Colon (tissue), 2 donors: ENCODE measurements around the gene DNAJA4.

Experiments used
- FAIRE-seq: peaks from 2 replicates; lab custom pipeline; 2012; peaks lifted over from hg19 to GRCh38; lab: Jason Lieb, UNC
- donor health status: control.
- donor health status: control.

The DNAJA4 gene

DNA sequence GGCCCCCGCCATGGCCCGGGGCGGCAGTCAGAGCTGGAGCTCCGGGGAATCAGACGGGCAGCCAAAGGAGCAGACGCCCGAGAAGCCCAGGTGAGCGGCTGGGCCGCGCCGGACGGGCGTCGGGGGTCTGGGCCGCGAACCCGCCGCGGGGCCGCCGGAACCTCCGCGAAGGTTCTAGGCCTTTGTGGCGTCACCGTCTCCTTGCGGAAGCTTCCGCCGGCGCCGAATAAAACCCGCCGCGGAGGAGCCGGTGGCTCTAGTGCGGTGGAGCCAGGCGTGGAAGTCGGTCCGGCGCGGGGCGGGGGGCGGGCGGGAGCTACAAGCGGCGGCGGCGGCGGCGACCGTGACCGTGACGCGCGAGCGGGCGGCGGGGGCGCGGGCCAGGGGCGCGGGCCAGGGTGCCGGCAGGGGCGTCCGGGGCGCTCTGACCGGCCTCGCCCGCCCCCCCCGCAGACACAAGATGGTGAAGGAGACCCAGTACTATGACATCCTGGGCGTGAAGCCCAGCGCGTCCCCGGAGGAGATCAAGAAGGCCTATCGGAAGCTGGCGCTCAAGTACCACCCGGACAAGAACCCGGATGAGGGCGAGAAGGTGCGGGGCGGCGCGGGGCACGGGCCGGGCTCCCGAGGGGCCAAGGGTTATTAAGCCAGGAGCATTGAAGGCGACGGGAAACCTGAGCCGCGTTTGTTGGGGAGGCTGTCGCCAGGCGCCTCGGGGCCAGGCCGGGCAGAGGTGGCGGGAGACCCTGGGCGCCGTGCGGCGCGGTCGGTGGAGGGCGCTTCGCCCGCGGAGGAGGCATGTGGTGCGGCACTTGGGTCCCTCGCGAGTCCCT is at the start of gene DNAJA4:
Gene DNAJA4, plus strand, starts transcription at position 259 of the 833 bp plus-strand sequence. Its CDS starts 202 bp downstream, at position 461.
- no peak for FAIRE-seq

DNA sequence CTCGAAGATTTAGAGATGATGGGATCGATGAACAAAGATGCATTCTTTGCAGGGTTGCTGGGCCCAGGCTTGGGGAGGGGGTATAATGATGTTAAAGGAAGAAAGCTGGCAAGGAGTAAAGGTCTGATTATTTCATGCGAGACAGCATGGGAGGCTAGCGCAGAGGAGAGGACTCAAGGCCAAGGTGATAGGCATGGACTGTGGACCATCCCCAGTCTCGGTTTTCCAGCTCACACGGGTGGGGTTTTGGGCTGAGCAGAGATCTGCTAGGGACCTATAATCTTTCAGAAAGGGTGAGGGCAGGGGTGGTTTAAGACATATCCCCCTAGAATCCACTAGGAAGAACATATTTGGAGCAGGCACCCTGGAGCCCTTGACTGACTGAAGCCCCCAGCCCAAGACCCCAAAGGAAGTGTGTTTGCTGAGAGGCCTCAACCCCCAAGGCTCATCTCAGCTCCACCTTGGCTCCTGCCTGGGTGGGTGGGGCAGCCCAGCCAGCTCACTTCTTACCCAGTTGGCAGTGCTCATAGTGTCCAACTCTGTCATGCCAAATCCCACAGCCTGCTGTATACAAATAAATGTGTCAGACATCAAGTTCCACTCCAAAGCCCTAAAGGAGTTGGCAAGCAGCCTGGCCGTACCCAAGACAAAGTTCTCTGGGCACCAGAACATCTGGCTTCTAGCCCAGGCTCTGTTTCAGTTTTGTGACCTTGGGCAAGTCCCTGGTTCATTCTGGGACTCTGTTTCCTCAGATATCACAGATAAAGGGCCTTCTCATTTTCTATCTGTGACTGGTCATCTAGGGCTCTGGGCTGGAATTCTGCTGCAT is 47.9 kb upstream of the DNAJA4 start:
- no peak for FAIRE-seq

DNA sequence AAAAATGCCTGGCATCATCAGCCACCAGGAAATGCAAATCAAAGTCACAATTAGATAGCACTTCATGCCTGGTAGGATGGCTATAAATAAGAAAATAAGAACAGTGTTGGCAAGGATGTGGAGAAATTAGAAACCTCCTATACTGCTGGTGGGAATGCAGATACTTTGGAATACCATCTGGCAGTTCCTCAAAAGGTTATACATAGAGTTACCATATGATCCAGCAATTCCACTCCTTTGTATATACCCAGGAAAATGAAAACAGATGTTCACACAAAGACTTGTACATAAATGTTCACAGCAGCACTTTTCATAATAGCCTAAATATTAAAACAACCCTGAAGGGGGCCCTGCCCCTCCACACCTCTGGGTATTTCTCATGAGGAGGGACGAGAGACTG is 43.6 kb upstream of the DNAJA4 start:
- FAIRE-seq, result no peak

GRCh38 chr15:78222745-78223395 is 41.5 kb upstream of the DNAJA4 start:
- no peak for FAIRE-seq

GRCh38 chr15:78223396-78224022 is 40.9 kb upstream of the DNAJA4 start:
- FAIRE-seq, result no peak

DNA sequence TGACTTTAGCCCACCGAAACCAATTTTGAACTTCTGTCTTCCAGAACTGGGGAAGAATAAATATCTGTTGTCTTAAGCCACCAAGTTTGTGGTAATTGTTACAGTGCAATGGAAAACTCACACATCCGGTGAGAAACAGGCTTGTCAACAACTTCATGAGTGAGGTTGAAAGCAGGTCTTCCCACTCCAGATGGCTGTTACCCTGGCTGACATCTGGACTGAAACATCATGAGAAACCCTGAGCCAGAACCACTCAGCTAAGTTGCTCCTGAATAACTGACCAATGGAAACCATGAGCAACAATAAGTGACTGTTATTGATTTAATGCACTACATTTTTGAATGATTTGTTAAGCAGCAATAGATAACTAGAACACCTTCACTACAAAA is 40.3 kb upstream of the DNAJA4 start:
- no peak for FAIRE-seq

GRCh38 chr15:78225783-78226541 is 38.4 kb upstream of the DNAJA4 start:
- FAIRE-seq, result no peak

GRCh38 chr15:78228356-78228996 is 35.9 kb upstream of the DNAJA4 start:
- no peak for FAIRE-seq

- no peak for FAIRE-seq
These were observed 34.6 kb upstream of the DNAJA4 start for GRCh38 chr15:78229431-78230406.

- FAIRE-seq, result no peak
These were observed 31.4 kb upstream of the DNAJA4 start for GRCh38 chr15:78232951-78233350.

DNA sequence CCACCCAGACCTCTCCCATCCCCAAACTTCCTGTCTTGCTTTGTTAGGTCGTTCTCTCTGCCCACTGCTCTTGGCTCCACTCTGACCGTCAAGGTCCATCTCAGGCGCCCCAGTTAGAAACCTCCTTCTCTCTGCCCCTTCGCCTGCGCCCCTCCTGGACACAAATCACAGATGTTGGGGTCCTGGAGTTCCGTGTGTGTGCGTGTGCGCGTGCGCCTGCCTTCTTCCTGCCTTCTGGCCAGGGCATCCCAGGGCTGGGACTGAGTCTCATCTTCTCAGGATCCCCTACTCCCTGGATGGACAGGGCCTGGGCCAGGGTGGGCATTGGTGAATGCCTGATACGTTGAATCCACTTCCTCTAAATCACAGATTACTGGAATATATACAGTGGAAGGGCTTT is 30.9 kb upstream of the DNAJA4 start:
- no peak for FAIRE-seq

- no peak for FAIRE-seq
These were observed 29.8 kb upstream of the DNAJA4 start, which contains the start of gene ACSBG1 for GRCh38 chr15:78234515-78235040. Gene ACSBG1, minus strand, starts transcription at chr15:78234565. Its CDS starts 64 bp downstream, at chr15:78234501.

GRCh38 chr15:78236491-78236890 is 27.9 kb upstream of the DNAJA4 start:
- no peak for FAIRE-seq

DNA sequence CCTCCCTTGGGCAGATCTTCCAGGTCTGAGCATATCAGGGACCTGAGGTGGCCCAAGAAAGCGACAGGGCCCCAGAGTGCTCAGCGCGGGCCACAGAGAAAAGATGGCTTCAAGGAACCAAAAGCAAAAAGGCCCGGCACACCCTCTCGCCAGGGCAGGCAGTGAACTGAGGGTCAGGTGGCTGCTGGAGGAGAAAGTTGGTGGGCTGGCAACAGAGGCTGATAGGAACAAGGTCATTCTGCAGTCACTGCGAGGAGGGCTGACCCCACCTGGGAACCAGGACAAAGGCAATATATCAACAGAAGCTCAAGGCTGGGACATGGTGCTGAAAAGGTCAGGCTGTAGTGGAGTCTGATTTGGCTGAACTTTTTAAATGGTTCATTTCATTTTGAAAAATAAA is 27.2 kb upstream of the DNAJA4 start:
- FAIRE-seq, result no peak

DNA sequence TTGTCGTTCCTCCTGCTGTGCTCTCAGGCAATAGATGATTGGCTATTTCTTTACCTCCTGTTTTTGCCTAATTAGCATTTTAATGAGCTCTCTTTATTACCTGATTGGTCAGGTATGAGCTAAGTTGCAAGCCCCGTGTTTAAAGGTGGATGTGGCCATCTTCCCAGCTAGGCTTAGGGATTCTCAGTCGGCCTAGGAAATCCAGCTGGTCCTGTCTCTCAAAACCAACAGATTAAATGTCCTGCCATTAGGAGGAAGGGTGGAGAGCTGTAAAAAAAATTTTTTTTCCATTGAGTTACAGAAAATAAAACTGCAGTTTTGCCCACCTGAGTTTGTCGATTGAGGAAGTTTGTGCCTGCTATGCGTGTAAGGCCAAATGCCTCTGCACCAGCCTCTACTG is 24.6 kb upstream of the DNAJA4 start:
- no peak for FAIRE-seq

DNA sequence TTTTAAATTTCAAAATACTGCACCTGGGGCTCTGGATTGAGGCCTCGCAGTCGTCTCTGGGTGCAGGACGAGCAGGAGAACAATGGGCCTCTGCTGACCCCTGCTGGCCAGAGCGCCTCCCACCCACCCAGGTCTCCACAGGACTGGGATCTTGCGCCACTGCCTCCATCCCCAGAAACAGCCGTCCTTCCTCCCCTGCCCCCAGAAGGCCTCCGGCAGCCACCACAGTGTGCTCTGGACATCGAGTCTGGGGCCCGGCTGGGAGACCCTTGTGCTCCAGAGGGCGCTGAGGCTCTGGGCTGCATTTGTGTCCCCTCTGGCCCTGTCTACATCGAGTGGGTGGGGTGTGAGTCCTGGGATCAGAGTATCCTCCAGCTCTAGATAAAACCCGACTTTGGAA is 23.3 kb upstream of the DNAJA4 start:
- FAIRE-seq, result no peak

GRCh38 chr15:78242128-78242527 is 22.2 kb upstream of the DNAJA4 start:
- FAIRE-seq, result no peak

- FAIRE-seq, result no peak
These were observed 21.3 kb upstream of the DNAJA4 start for GRCh38 chr15:78243058-78243457.

DNA sequence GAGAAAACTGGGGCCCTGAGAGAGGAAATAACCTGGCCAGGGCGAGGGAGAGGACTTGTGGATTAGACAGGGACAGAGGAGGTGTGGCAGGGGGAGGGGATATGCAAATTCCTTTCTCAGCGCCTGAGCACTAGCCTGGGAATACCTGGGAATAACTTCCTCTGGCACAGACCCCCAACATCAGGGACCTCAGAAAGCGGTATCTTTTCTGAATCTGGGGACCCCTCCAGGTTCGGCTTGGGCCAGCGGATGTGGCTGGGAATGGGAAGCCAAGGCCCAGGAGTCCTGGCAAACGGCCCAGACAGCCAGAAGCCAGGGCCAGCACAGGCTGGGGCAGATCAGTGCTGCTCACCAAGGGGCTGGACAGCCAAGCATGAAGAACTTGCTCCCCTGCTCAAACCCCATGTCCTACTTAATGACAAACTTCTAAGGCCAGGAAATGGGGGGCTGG is 20.8 kb upstream of the DNAJA4 start:
- FAIRE-seq, result no peak
